GM23338 (cell line): ENCODE data around the gene NRF1. TPM values are rescaled to one million over a fixed set of nuclear protein-coding genes. Genes with fewer than 3 reads are reported as not detected.

Source experiments
- ATAC-seq: fragments of 200-7000 bp; cut with Tn5 transposase; 3 replicates; pipeline ENCODE4 v1.9.1; 2020
- DNase-seq: peaks from one replicate; pipeline ENCODE4 v3.0.0-alpha.2; 2015; ENCODE audit warnings: low spot score
- H2AFZ ChIP-seq: fragments of 200-600 bp; sonication (generic); 2 replicates; pipeline ENCODE4 v1.8.0; 2016; ENCODE audit warnings: antibody characterized with exemption, mild to moderate bottlenecking, moderate library complexity
- H3F3A ChIP-seq: fragments of 200-600 bp; sonication (generic); replicated peaks from 2 replicates; pipeline ENCODE4 v1.8.0; 2017; ENCODE audit warnings: antibody characterized with exemption, mixed run types, low read depth
- H3K27ac ChIP-seq: fragments of 200-600 bp; sonication (generic); 2 replicates; pipeline ENCODE4 v1.6.1; 2016; ENCODE audit warnings: low read depth
- H3K27me3 ChIP-seq: fragments of 200-600 bp; sonication (generic); 2 replicates; pipeline ENCODE4 v1.8.0; 2016; ENCODE audit warnings: mild to moderate bottlenecking, mixed run types, moderate library complexity; ENCODE audit not compliant: insufficient read depth
- H3K36me3 ChIP-seq: fragments of 200-600 bp; sonication (generic); 2 replicates; pipeline ENCODE4 v1.8.0; 2016; ENCODE audit warnings: mild to moderate bottlenecking; ENCODE audit not compliant: insufficient read depth
- H3K4me1 ChIP-seq: fragments of 200-600 bp; sonication (generic); 2 replicates; pipeline ENCODE4 v1.8.0; 2016; ENCODE audit warnings: mild to moderate bottlenecking, moderate library complexity; ENCODE audit not compliant: insufficient read depth
- H3K4me2 ChIP-seq: fragments of 200-600 bp; sonication (generic); 2 replicates; pipeline ENCODE4 v1.7.1; 2017; ENCODE audit warnings: mixed run types
- H3K4me3 ChIP-seq: fragments of 200-600 bp; sonication (generic); 2 replicates; pipeline ENCODE4 v1.6.1; 2016; ENCODE audit warnings: mixed run types
- H3K79me2 ChIP-seq: fragments of 200-600 bp; sonication (generic); replicated peaks from 2 replicates; pipeline ENCODE4 v1.8.0; 2017; ENCODE audit warnings: mild to moderate bottlenecking; ENCODE audit not compliant: insufficient read depth
- H3K9me2 ChIP-seq: fragments of 200-600 bp; sonication (generic); 2 replicates; pipeline ENCODE4 v1.8.0; 2017; ENCODE audit not compliant: insufficient read depth
- H4K20me1 ChIP-seq: fragments of 200-600 bp; sonication (generic); replicated peaks from 2 replicates; pipeline ENCODE4 v1.8.0; 2017; ENCODE audit warnings: mild to moderate bottlenecking; ENCODE audit not compliant: insufficient read depth
- H3K27ac Mint-ChIP-seq: 2 replicates; pipeline ENCODE4 v1.8.0; 2020; ENCODE audit warnings: inconsistent platforms, mild to moderate bottlenecking, moderate library complexity, mixed read lengths
- H3K27me3 Mint-ChIP-seq: 3 replicates; pipeline ENCODE4 v1.8.0; 2022; ENCODE audit warnings: low read depth, mild to moderate bottlenecking, moderate library complexity, mixed read lengths, inconsistent platforms; ENCODE audit not compliant: insufficient read depth, poor library complexity
- H3K36me3 Mint-ChIP-seq: 3 replicates; pipeline ENCODE4 v1.8.0; 2021; ENCODE audit warnings: low read depth, mild to moderate bottlenecking, inconsistent platforms, moderate library complexity, mixed read lengths
- H3K4me1 Mint-ChIP-seq: 3 replicates; pipeline ENCODE4 v1.8.0; 2020; ENCODE audit warnings: mild to moderate bottlenecking, inconsistent platforms, mixed read lengths
- H3K4me3 Mint-ChIP-seq: 3 replicates; pipeline ENCODE4 v1.8.0; 2021; ENCODE audit warnings: moderate library complexity, mild to moderate bottlenecking, inconsistent platforms, mixed read lengths
- H3K9me3 Mint-ChIP-seq: 3 replicates; pipeline ENCODE4 v1.8.0; 2020; ENCODE audit warnings: moderate library complexity, mild to moderate bottlenecking, inconsistent platforms, mixed read lengths
- CREB1 ChIP-seq: fragments of 250-450 bp; sonication (Bioruptor Pico); IDR thresholded peaks from 2 replicates; pipeline ENCODE4 v1.5.0; 2020; ENCODE audit warnings: low read depth, mild to moderate bottlenecking, moderate library complexity
- EZH2phosphoT487 ChIP-seq: fragments of 200-600 bp; sonication (generic); IDR thresholded peaks from one replicate; pipeline ENCODE4 v1.8.1; 2018; ENCODE audit warnings: antibody characterized with exemption; ENCODE audit not compliant: unreplicated experiment
- JUNB ChIP-seq: IDR thresholded peaks from one replicate; pipeline ENCODE4 v1.6.1; 2016; ENCODE audit warnings: antibody characterized with exemption; ENCODE audit not compliant: unreplicated experiment
- NANOG ChIP-seq: IDR thresholded peaks from 2 replicates; pipeline ENCODE4 v1.6.1; 2016; ENCODE audit warnings: antibody characterized with exemption, borderline replicate concordance
- STAT1 ChIP-seq: IDR thresholded peaks from one replicate; pipeline ENCODE4 v1.6.1; 2016; ENCODE audit warnings: antibody characterized with exemption; ENCODE audit not compliant: unreplicated experiment
- ZNF114 ChIP-seq: fragments of 250-450 bp; sonication (Bioruptor Pico); IDR thresholded peaks from 2 replicates; pipeline ENCODE4 v1.5.0; 2020; ENCODE audit warnings: mild to moderate bottlenecking, moderate library complexity
- ZNF331 ChIP-seq: fragments of 250-450 bp; sonication (Bioruptor Pico); IDR thresholded peaks from 2 replicates; pipeline ENCODE4 v1.5.0; 2020; ENCODE audit warnings: low read depth, mild to moderate bottlenecking, moderate library complexity
- polyA plus RNA-seq: library from polyadenylated mRNA; unstranded; fragments of >200 nt; fragmentation: Nextera tagmentation; extraction: Ambion mirVana; gene quantifications from 2 replicates; pipeline ENCODE4 v1.2.1, GENCODE V29; 2016
- total RNA-seq: library from RNA; depleted of rRNA; stranded (reverse); fragments of >200 nt; shearing (Covaris generic); gene quantifications from 2 replicates; pipeline ENCODE4 v1.2.3, GENCODE V29; 2014
- TF ChIP-seq, protein P1 (sequence below), 2 experiments: fragments of 200-600 bp in 1 of 2; sonication (generic) in 1 of 2; conservative IDR thresholded peaks; 2 replicates each; pipeline versions ENCODE4 v1.5.1 to v1.6.1; 2016 to 2017; ENCODE audit warnings: antibody characterized with exemption in 2 of 2, low read depth in 2 of 2, mild to moderate bottlenecking in 2 of 2, moderate library complexity in 1 of 2
- TF ChIP-seq, protein P2 (sequence below): IDR thresholded peaks from one replicate; pipeline ENCODE4 v1.6.1; 2018; ENCODE audit warnings: antibody characterized with exemption; ENCODE audit not compliant: unreplicated experiment
- TF ChIP-seq, protein P3 (sequence below): IDR thresholded peaks from 2 replicates; pipeline ENCODE4 v1.6.1; 2016; ENCODE audit warnings: antibody characterized with exemption
- TF ChIP-seq, protein P4 (sequence below): fragments of 250-450 bp; sonication (Bioruptor Pico); IDR thresholded peaks from 2 replicates; pipeline ENCODE4 v1.5.0; 2020; ENCODE audit warnings: mild to moderate bottlenecking, moderate library complexity

The NRF1 gene
- total and polyA plus RNA-seq, 2 experiments from 2014 or later: 5.3 to 24.6 TPM

DNA sequence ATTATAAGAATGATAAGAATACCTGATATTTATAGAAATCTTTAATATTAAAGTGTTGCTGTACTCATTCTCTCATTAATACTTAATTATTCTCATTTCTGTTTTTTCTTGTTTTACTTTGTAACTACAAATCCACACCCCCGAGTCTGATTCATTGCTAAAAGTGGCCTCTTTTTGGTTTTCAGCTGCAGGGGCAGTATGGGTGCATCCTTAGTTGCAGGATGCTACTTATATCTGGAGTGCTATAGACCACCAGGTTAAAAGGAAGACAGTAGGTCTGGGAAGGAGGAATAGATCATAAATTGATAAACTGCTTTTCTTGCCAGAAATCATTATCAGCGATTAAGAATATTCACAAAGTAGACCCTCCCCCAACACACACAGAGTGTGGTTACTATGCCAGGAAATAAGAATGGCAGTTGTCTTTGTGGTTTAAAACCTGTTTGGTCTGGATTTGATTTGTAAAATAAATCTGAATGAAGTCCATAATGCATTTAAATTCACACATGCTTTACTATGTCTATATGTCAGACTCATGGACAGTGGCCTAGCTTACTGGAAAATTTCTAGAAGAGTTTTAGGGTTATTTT, 96.5 kb downstream of the NRF1 start (continued):
- TF ChIP-seq, protein P1, sequence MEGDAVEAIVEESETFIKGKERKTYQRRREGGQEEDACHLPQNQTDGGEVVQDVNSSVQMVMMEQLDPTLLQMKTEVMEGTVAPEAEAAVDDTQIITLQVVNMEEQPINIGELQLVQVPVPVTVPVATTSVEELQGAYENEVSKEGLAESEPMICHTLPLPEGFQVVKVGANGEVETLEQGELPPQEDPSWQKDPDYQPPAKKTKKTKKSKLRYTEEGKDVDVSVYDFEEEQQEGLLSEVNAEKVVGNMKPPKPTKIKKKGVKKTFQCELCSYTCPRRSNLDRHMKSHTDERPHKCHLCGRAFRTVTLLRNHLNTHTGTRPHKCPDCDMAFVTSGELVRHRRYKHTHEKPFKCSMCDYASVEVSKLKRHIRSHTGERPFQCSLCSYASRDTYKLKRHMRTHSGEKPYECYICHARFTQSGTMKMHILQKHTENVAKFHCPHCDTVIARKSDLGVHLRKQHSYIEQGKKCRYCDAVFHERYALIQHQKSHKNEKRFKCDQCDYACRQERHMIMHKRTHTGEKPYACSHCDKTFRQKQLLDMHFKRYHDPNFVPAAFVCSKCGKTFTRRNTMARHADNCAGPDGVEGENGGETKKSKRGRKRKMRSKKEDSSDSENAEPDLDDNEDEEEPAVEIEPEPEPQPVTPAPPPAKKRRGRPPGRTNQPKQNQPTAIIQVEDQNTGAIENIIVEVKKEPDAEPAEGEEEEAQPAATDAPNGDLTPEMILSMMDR (conservative IDR thresholded peaks at IDR 0.05; ENCODE audit: low read depth in 2 of 2): no peak
- TF ChIP-seq, protein P2, sequence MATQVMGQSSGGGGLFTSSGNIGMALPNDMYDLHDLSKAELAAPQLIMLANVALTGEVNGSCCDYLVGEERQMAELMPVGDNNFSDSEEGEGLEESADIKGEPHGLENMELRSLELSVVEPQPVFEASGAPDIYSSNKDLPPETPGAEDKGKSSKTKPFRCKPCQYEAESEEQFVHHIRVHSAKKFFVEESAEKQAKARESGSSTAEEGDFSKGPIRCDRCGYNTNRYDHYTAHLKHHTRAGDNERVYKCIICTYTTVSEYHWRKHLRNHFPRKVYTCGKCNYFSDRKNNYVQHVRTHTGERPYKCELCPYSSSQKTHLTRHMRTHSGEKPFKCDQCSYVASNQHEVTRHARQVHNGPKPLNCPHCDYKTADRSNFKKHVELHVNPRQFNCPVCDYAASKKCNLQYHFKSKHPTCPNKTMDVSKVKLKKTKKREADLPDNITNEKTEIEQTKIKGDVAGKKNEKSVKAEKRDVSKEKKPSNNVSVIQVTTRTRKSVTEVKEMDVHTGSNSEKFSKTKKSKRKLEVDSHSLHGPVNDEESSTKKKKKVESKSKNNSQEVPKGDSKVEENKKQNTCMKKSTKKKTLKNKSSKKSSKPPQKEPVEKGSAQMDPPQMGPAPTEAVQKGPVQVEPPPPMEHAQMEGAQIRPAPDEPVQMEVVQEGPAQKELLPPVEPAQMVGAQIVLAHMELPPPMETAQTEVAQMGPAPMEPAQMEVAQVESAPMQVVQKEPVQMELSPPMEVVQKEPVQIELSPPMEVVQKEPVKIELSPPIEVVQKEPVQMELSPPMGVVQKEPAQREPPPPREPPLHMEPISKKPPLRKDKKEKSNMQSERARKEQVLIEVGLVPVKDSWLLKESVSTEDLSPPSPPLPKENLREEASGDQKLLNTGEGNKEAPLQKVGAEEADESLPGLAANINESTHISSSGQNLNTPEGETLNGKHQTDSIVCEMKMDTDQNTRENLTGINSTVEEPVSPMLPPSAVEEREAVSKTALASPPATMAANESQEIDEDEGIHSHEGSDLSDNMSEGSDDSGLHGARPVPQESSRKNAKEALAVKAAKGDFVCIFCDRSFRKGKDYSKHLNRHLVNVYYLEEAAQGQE: no peak
- TF ChIP-seq ZNF331 (no peak), EZH2phosphoT487 (no peak), STAT1 (no peak)
- TF ChIP-seq, protein P3, sequence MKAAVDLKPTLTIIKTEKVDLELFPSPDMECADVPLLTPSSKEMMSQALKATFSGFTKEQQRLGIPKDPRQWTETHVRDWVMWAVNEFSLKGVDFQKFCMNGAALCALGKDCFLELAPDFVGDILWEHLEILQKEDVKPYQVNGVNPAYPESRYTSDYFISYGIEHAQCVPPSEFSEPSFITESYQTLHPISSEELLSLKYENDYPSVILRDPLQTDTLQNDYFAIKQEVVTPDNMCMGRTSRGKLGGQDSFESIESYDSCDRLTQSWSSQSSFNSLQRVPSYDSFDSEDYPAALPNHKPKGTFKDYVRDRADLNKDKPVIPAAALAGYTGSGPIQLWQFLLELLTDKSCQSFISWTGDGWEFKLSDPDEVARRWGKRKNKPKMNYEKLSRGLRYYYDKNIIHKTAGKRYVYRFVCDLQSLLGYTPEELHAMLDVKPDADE: no peak

DNA sequence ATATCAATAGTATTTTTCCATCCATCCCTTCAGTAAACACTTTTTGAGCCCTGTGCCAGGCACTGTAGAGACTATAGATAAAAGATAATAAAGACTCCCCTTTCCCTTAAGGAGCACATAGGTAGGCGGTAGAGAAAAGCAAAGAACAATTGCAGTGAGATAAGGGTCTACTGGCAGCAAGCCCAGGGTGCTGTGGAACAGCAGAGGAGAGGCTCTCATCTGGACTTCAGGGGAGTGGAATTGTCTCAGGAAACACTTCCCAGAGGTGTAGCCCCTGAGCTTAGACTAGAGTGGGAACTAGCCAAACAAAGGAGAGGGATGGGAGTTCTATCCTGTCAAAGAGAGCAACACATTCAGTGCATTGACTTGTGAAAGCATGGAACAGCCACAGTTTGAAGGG, 102.0 kb downstream of the NRF1 start:
- peaks cover 48% of the 10 kb centered on the region for H3K36me3 Mint-ChIP-seq
- no peak overlapping the region for H3K4me3 Mint-ChIP-seq
- Histone ChIP-seq H3K27ac (no peak overlapping the region), H3K4me3 (no peak overlapping the region), H3K4me2 (no peak overlapping the region), H3K9me2 (no peaks in the 10 kb centered on the region), H3K36me3 (peaks cover 24% of the 10 kb centered on the region), H2AFZ (no peak overlapping the region), H3K79me2 (no peaks in the 10 kb centered on the region), H3K27me3 (no peaks in the 10 kb centered on the region), H3F3A (no peaks in the 10 kb centered on the region), H3K4me1 (no peaks in the 10 kb centered on the region), H4K20me1 (0 out of 2 replicates have a peak, but pooled peaks cover 4% of the 10 kb centered on the region)
- ATAC-seq: no peak
- H3K9me3 Mint-ChIP-seq: no peaks in the 10 kb centered on the region
- no peaks in the 10 kb centered on the region for H3K4me1 Mint-ChIP-seq
- peaks cover 5% of the 10 kb centered on the region for H3K27me3 Mint-ChIP-seq
- H3K27ac Mint-ChIP-seq: 0 out of 2 replicates have a peak overlapping the region, but pooled peaks have one; percentile 67
- DNase-seq: no peak
- TF ChIP-seq STAT1 (no peak), ZNF331 (no peak), CREB1 (CRISPR knock-in tag) (no peak), ZNF114 (CRISPR knock-in tag) (no peak), EZH2phosphoT487 (no peak), NANOG (no peak), JUNB (no peak)
- TF ChIP-seq, protein P4, sequence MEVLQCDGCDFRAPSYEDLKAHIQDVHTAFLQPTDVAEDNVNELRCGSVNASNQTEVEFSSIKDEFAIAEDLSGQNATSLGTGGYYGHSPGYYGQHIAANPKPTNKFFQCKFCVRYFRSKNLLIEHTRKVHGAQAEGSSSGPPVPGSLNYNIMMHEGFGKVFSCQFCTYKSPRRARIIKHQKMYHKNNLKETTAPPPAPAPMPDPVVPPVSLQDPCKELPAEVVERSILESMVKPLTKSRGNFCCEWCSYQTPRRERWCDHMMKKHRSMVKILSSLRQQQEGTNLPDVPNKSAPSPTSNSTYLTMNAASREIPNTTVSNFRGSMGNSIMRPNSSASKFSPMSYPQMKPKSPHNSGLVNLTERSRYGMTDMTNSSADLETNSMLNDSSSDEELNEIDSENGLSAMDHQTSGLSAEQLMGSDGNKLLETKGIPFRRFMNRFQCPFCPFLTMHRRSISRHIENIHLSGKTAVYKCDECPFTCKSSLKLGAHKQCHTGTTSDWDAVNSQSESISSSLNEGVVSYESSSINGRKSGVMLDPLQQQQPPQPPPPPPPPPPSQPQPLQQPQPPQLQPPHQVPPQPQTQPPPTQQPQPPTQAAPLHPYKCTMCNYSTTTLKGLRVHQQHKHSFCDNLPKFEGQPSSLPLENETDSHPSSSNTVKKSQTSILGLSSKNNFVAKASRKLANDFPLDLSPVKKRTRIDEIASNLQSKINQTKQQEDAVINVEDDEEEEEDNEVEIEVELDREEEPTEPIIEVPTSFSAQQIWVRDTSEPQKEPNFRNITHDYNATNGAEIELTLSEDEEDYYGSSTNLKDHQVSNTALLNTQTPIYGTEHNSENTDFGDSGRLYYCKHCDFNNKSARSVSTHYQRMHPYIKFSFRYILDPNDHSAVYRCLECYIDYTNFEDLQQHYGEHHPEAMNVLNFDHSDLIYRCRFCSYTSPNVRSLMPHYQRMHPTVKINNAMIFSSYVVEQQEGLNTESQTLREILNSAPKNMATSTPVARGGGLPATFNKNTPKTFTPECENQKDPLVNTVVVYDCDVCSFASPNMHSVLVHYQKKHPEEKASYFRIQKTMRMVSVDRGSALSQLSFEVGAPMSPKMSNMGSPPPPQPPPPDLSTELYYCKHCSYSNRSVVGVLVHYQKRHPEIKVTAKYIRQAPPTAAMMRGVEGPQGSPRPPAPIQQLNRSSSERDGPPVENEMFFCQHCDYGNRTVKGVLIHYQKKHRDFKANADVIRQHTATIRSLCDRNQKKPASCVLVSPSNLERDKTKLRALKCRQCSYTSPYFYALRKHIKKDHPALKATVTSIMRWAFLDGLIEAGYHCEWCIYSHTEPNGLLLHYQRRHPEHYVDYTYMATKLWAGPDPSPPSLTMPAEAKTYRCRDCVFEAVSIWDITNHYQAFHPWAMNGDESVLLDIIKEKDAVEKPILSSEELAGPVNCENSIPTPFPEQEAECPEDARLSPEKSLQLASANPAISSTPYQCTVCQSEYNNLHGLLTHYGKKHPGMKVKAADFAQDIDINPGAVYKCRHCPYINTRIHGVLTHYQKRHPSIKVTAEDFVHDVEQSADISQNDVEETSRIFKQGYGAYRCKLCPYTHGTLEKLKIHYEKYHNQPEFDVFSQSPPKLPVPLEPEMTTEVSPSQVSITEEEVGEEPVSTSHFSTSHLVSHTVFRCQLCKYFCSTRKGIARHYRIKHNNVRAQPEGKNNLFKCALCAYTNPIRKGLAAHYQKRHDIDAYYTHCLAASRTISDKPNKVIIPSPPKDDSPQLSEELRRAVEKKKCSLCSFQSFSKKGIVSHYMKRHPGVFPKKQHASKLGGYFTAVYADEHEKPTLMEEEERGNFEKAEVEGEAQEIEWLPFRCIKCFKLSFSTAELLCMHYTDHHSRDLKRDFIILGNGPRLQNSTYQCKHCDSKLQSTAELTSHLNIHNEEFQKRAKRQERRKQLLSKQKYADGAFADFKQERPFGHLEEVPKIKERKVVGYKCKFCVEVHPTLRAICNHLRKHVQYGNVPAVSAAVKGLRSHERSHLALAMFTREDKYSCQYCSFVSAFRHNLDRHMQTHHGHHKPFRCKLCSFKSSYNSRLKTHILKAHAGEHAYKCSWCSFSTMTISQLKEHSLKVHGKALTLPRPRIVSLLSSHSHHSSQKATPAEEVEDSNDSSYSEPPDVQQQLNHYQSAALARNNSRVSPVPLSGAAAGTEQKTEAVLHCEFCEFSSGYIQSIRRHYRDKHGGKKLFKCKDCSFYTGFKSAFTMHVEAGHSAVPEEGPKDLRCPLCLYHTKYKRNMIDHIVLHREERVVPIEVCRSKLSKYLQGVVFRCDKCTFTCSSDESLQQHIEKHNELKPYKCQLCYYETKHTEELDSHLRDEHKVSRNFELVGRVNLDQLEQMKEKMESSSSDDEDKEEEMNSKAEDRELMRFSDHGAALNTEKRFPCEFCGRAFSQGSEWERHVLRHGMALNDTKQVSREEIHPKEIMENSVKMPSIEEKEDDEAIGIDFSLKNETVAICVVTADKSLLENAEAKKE (CRISPR knock-in tag): no peak
